Measurements from ENCODE around the gene CDKAL1.
"Not testable (repeated sequence)": the region's sequence is repeated elsewhere in the genome, so short reads cannot be mapped to it uniquely, and the experiment has no call there.

Gene CDKAL1

GRCh38 chr6:20900389-20901160 lies 366.3 kb downstream of the CDKAL1 start:
- no peak for DNase-seq

- DNase-seq, result no peak
Observed at GRCh38 chr6:20905377-20905776, 371.1 kb downstream of the CDKAL1 start.

DNA sequence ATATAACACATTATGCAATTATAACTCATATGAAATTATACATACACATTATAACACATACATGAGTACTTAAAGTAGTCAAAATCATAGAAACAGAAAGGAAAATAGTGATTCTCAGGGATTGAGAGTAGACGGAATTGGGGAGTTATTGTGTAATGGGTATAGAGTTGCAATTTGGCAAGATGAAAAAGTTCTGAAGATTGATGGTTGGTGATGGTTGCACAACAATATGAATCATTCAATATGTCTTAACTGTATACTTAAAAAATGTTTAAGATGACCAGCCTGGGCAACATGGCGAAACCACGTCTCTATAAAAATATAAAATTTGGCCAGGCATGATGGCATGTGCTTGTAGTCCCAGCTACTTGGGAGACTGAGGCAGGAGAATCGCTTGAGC lies 372.7 kb downstream of the CDKAL1 start:
- DNase-seq, result no peak

DNA sequence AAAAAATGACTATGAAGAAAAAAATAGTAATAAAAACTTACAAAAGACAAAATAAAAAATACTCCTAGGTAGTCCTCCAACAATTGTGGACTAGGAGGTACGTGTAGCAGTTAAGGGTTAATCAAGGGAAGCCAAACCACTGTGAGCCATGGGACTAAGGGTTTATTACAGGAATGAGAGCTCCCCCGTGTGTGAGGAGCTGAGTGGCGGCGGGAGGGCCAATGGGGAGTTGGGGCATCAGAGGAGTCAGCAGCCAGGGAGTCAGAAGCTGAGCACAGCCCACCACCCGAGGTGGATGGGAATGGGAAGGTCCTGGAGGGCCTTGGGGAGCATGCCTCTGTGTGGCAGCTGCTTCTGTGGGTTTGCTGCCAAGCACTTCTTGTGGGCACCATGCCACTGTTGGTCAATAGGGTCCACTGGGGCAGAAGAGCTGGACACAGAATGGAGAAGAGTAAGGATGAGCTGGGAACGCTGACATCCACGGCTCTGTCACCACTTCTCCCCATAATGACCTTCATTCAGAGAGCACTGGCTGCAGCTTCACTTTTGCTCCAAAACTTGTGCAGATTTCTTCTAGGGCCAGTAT lies 373.3 kb downstream of the CDKAL1 start:
- no peak for DNase-seq

DNA sequence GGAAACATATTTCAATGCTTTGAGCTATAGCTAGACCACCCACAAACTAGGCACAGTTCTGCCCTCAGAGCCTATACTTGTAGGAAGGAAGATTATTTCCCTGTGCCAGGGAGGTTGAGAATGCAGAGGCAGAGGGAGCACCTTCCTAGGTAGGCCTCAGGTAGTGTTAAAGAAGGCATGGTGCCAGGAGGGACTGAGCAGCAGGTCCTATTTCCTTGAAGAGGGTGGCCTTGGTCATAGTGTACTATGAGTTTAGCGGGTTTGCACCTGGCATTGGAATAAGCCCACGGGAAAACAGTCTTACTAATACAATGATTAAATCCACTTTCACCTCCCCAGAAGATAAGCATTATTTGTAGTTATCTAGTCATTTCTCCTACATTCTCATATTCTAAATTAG lies 375.4 kb downstream of the CDKAL1 start:
- peak; percentile 72 for DNase-seq

GRCh38 chr6:20911712-20912111 lies 377.5 kb downstream of the CDKAL1 start:
- no peak for DNase-seq

DNA sequence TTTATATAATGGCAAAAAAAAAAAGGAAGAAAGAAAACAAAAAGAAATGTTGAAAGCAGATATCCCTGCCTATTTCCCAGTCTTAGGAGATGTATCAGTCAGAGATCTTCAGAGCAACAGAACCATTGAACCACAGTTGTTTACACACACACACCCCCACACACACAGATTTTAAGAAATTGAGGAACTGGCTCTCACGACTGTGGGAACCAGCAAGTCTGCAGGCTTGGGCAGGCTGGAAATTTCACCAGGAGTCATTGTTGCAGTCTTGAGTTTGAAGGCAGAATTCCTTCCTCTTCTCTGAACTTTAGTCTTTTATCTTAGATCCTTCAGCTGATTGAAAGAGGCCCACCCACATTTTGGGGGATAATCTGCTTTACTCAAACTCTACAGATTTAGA lies 380.9 kb downstream of the CDKAL1 start:
- no peak for DNase-seq

- no peak for DNase-seq
Observed at GRCh38 chr6:20915626-20916025, 381.4 kb downstream of the CDKAL1 start.

- no peak for DNase-seq
Observed at GRCh38 chr6:20916086-20916485, 381.8 kb downstream of the CDKAL1 start.

- no peak for DNase-seq
Observed at GRCh38 chr6:20918868-20919267, 384.6 kb downstream of the CDKAL1 start.

DNA sequence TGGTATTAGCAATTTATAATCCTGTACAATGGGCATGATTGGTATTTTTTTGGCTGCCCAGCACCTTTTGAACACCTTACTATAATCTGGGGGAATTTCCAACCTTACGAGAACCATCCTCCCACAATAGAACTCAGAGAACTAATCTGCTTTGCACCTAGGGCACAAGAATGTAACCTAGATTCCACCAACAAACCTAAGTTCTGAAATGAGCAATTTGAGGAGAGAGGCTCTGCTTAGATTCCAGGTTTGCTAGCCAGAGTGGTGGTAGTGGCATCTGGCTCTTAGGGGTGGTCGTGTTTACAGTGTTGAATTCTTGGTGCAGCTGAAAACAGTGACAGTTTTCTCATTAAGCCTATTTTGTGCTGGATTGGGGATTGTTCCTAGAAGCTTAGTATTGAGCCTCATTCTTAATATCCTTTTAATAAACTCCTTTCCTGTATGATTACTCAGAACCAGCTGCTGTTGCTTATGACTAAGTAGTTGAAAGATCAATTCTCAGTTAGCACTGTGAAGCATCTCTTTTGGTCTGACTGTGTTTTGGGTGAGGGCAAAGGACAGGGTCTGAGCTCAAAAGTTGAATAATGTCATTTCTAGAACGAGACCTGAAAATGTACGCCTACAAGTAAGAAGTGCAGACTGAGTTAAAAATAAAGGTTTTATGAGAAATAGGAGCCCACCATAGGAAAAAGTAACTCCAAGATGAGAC lies 385.6 kb downstream of the CDKAL1 start:
- DNase-seq, result no peak

DNA sequence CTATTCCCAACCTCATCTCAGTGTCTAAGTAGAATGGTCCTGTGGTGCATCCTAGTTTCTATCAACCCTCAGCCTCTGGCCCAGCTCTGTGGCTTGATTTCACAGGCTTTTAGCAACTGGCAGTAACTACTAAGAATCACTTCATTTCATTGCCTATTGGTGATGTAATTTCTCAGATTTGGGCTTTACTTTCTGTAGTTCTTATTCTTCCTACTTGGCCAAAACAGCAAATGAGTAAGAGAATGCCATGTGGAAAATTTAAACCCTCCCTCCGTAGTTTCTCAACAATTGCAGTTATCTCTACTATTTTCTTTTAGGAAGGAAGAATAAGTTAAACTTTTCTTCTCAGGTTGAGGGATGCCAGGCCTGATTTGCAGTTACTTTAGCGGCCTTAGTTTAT lies 387.3 kb downstream of the CDKAL1 start:
- DNase-seq, result no peak

DNA sequence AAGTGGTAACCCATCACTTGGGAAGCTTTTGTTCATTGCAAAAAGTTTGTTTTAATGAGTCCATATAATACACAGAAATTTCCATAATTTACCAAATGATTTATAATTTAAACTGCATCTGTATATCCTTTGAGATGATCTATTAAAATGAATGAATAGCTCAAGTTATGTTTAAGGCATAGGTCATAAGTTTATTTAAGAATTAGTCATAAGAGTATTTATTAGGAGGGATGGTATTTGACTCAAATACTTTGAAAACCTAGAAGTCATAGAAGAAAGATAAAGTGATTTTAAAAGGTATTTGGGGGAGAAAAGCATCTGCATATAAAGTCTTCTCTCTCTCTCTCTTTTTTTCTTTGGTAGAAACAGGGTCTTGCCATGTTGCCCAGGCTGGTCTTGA lies 388.5 kb downstream of the CDKAL1 start:
- no peak for DNase-seq

- DNase-seq, result not testable (repeated sequence)
Observed at GRCh38 chr6:20924094-20924493, 389.8 kb downstream of the CDKAL1 start.

- no peak for DNase-seq
Observed at GRCh38 chr6:20924911-20925543, 390.8 kb downstream of the CDKAL1 start.

DNA sequence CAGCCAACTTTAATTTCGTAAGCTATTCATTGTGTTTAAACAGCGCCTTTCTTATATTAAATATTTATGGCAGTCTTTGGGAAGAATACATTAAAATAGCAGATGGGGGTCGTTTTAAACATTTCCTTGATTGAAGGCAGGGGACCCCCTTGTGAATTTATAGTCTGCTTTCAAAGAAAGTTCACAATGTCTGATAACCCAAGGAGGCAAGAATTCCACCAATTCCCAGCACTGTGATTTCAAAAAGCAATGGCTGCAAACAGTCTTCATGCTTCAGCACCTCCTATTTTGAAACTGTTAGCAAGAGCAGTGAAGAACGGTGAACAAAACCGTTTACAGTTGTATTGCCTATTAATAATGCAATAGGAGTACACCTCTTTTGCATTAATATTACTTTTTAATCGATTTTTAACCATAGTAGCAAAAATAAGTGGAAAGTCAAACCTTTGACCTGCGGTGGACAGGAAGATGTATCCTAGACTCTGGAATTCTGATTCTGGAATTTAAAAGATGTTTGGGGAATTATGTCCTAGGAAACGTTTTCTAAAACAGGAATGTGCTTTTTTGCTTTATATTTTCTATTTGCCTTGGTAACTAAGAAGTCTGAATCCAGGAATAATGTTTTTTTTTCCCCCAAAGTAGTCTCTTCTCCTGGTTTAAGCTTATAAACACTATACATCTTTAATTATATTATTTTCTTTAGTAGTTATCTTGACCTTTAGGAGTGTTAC lies 393.0 kb downstream of the CDKAL1 start:
- no peak for DNase-seq

GRCh38 chr6:20929283-20929682 lies 395.0 kb downstream of the CDKAL1 start:
- DNase-seq, result no peak

GRCh38 chr6:20931093-20931492 lies 396.8 kb downstream of the CDKAL1 start:
- no peak for DNase-seq

DNA sequence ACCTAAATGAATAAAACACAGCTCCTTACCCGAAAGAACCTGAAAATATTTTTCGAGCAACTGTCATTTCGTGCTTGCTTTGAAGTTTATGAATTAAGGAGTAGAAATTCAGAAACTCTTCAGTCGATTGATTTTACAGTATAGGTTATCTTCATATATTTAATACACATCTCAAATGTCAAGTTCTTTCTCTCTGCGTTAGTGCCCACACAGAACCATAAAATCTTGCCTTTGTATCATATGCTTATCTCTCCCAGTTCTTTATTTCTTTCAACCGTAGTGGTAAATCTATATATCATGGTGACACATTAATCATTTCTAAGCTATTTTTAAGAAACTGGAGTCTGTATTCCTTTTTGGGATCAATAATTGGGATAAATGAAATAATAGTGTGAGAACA lies 397.5 kb downstream of the CDKAL1 start:
- DNase-seq, result no peak

- DNase-seq, result no peak
Observed at GRCh38 chr6:20932284-20932683, 398.0 kb downstream of the CDKAL1 start.

DNA sequence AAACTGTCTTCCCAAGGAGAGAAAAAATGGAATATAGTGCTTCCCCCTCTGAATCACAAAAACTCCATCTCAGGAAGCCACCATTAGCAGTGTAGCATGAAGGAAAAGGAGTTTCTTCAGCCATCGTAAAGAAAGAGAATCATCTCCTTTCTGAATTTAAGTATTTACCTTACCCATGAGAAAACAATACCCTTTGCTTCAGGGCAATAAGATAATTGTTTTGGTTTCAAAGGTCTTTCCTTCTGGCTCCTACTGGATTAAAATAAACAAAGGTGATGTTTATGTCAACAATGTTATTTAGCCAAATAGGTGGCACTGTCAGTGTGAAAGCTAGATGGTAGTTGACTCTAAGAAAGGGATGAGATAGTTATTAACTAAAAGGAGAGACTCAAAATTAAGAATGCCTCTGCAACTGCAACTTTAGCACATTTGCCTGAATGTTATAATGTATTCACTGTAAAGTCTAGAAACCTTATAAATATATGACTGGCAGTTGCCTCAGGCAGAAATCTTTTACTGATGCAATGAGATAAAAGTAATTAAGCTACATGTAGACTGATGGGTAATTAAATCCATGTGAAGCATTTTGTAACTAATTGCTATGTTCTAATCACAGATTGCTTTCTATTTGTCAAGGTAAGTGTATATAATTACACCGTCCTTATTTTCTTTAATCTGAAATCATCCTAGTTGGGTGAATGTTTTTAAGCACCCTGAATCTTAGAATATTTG lies 399.0 kb downstream of the CDKAL1 start:
- peak; percentile 73 for DNase-seq

DNA sequence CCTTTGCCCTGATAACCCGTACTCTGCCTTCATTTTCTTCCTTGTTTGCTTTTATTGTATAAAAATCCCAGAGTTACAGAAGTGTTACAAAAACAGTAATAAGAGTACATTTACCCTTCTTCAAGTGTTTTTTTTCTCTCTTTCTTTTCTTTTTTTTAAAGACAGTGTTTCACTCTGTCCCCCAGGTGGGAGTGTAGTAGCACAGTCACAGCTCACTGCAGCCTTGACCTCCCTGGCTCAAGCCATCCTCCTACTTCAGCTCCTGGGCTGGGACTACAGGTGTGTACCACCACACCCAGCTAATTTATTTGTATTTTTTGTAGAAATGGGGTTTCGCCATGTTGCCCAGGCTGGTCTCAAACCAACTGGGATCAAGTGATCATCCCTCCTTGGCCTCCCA lies 402.7 kb downstream of the CDKAL1 start:
- no peak for DNase-seq

All from NCI-H2029 (cell line).